ENCODE measurements around the gene EMID1.

EMID1 gene

GRCh38 chr22:29195964-29196666 lies 9.6 kb upstream of the EMID1 start:
- Histone ChIP-seq H3K27ac (no peak overlapping the region), H3K36me3 (replicated peaks) (no peaks in the 10 kb centered on the region), H3K4me3 (ENCODE audit: low read depth, low read length) (no peak overlapping the region), H3K27me3 (replicated peaks) (no peaks in the 10 kb centered on the region)
- DNase-seq: no peak
- in situ Hi-C loops (cut with HindIII; ENCODE audit: low pct_ligation_motif_present, low sequenced_read_pairs): no loop called here
- TF ChIP-seq CTCF (IDR thresholded peaks at IDR 0.05; ENCODE audit: low read depth, low read length, missing control alignments): no peak

GRCh38 chr22:29197096-29197495 lies 8.6 kb upstream of the EMID1 start:
- no peak for DNase-seq
- no peak overlapping the region for H3K27ac ChIP-seq
- in situ Hi-C loops (cut with HindIII; ENCODE audit: low pct_ligation_motif_present, low sequenced_read_pairs): no loop called here
- H3K27me3 ChIP-seq (replicated peaks): no peaks in the 10 kb centered on the region
- TF ChIP-seq CTCF (IDR thresholded peaks at IDR 0.05; ENCODE audit: low read depth, low read length, missing control alignments): no peak
- no peaks in the 10 kb centered on the region for H3K36me3 ChIP-seq (replicated peaks)
- H3K4me3 ChIP-seq (ENCODE audit: low read depth, low read length): no peak overlapping the region

GRCh38 chr22:29198240-29198639 lies 7.5 kb upstream of the EMID1 start:
- Histone ChIP-seq H3K27me3 (replicated peaks) (no peaks in the 10 kb centered on the region), H3K27ac (no peak overlapping the region), H3K36me3 (replicated peaks) (no peaks in the 10 kb centered on the region), H3K4me3 (ENCODE audit: low read depth, low read length) (no peak overlapping the region)
- no peak for DNase-seq
- in situ Hi-C loops (cut with HindIII; ENCODE audit: low pct_ligation_motif_present, low sequenced_read_pairs): no loop called here
- no peak for TF ChIP-seq CTCF (IDR thresholded peaks at IDR 0.05; ENCODE audit: low read depth, low read length, missing control alignments)

GRCh38 chr22:29199702-29200400 lies 5.8 kb upstream of the EMID1 start:
- DNase-seq: no peak
- Histone ChIP-seq H3K27me3 (replicated peaks) (no peaks in the 10 kb centered on the region), H3K4me3 (ENCODE audit: low read depth, low read length) (no peak overlapping the region), H3K36me3 (replicated peaks) (no peaks in the 10 kb centered on the region), H3K27ac (no peak overlapping the region)
- in situ Hi-C loops (cut with HindIII; ENCODE audit: low pct_ligation_motif_present, low sequenced_read_pairs): no loop called here
- TF ChIP-seq CTCF (IDR thresholded peaks at IDR 0.05; ENCODE audit: low read depth, low read length, missing control alignments): no peak

- in situ Hi-C loops (cut with HindIII; ENCODE audit: low pct_ligation_motif_present, low sequenced_read_pairs): no loop called here
These were observed 4.8 kb upstream of the EMID1 start for GRCh38 chr22:29200901-29201300.

More at GRCh38 chr22:29200901-29201300, 4.8 kb upstream of the EMID1 start:
- H3K36me3 ChIP-seq (replicated peaks): no peaks in the 10 kb centered on the region
- H3K27ac ChIP-seq: no peak overlapping the region
- no peaks in the 10 kb centered on the region for H3K27me3 ChIP-seq (replicated peaks)
- TF ChIP-seq CTCF (IDR thresholded peaks at IDR 0.05; ENCODE audit: low read depth, low read length, missing control alignments): no peak
- no peak overlapping the region for H3K4me3 ChIP-seq (ENCODE audit: low read depth, low read length)
- no peak for DNase-seq

Measured in brain microvascular endothelial cell (primary cell).